Suprapubic skin (tissue), 4 donors: ENCODE measurements around the gene SERPIND1.

Experiments used
- CTCF ChIP-seq, 2 donors: fragments of 200-600 bp in 1 of 2; fragments of 450-650 bp in 1 of 2; sonication (generic) in 1 of 2; IDR thresholded peaks; one replicate each; pipeline ENCODE4 v1.5.1; 2016 to 2019; ENCODE audit warnings: antibody characterized with exemption in 2 of 2, mild to moderate bottlenecking in 1 of 2, moderate library complexity in 1 of 2
- POLR2A ChIP-seq, 2 donors: fragments of 450-650 bp; IDR thresholded peaks; one replicate each; pipeline ENCODE4 v1.6.1; 2017; ENCODE audit warnings: antibody characterized with exemption in 2 of 2, mild to moderate bottlenecking in 2 of 2, moderate library complexity in 2 of 2
- POLR2AphosphoS5 ChIP-seq, 3 donors: sonication (generic); formaldehyde crosslinking; IDR thresholded peaks; one replicate each; pipeline ENCODE4 v1.6.1; 2017; ENCODE audit warnings: antibody characterized with exemption in 3 of 3

- TF ChIP-seq CTCF (IDR thresholded peaks at IDR 0.05), result no peak
- TF ChIP-seq POLR2A (IDR thresholded peaks at IDR 0.05), result no peak
- TF ChIP-seq POLR2AphosphoS5 (IDR thresholded peaks at IDR 0.05), result no peak
Observed at GRCh38 chr22:20775342-20775895, 1.5 kb downstream of the SERPIND1 start.
